Neural progenitor cell (in vitro differentiated cells): ENCODE results near the gene MOCS2. TPM values are rescaled to one million over a fixed set of nuclear protein-coding genes. Genes with fewer than 3 reads are reported as not detected.

Experiments
- DNase-seq: peaks from one replicate; pipeline ENCODE4 v3.0.0-alpha.2; 2016; ENCODE audit warnings: low spot score
- H2AFZ ChIP-seq: fragments of 200-600 bp; sonication (generic); replicated peaks from 2 replicates; pipeline ENCODE4 v1.6.1; 2016; ENCODE audit warnings: antibody characterized with exemption
- H3F3A ChIP-seq: fragments of 200-600 bp; sonication (generic); 2 replicates; pipeline ENCODE4 v1.6.1; 2016; ENCODE audit warnings: antibody characterized with exemption, low read depth
- H3K27ac ChIP-seq: fragments of 200-600 bp; sonication (generic); 2 replicates; pipeline ENCODE4 v1.5.1; 2016; ENCODE audit warnings: mild to moderate bottlenecking
- H3K27me3 ChIP-seq: fragments of 200-600 bp; sonication (generic); 2 replicates; pipeline ENCODE4 v1.6.1; 2016; ENCODE audit warnings: mild to moderate bottlenecking, moderate library complexity
- H3K36me3 ChIP-seq: fragments of 200-600 bp; sonication (generic); 2 replicates; pipeline ENCODE4 v1.5.1; 2016
- H3K4me1 ChIP-seq: fragments of 200-600 bp; sonication (generic); 2 replicates; pipeline ENCODE4 v1.6.1; 2016; ENCODE audit warnings: mixed run types
- H3K4me2 ChIP-seq: fragments of 200-600 bp; sonication (generic); 2 replicates; pipeline ENCODE4 v1.6.1; 2016
- H3K4me3 ChIP-seq: fragments of 200-600 bp; sonication (generic); 2 replicates; pipeline ENCODE4 v1.5.1; 2016
- H3K79me2 ChIP-seq: fragments of 200-600 bp; sonication (generic); 2 replicates; pipeline ENCODE4 v1.6.1; 2016; ENCODE audit warnings: low read depth
- H3K9ac ChIP-seq: fragments of 200-600 bp; sonication (generic); 2 replicates; pipeline ENCODE4 v1.6.1; 2016
- H3K9me3 ChIP-seq: fragments of 200-600 bp; sonication (generic); 2 replicates; pipeline ENCODE4 v1.5.1; 2016; ENCODE audit warnings: low read depth
- H4K20me1 ChIP-seq: fragments of 200-600 bp; sonication (generic); 2 replicates; pipeline ENCODE4 v1.6.1; 2016; ENCODE audit warnings: low read depth
- H3K27ac Mint-ChIP-seq: 3 replicates; pipeline ENCODE4 v1.8.0; 2021; ENCODE audit warnings: mixed read lengths
- H3K27me3 Mint-ChIP-seq: 2 replicates; pipeline ENCODE4 v1.8.0; 2022; ENCODE audit warnings: low read depth, mild to moderate bottlenecking, inconsistent platforms, moderate library complexity, mixed read lengths; ENCODE audit not compliant: insufficient read depth
- H3K36me3 Mint-ChIP-seq: 3 replicates; pipeline ENCODE4 v1.8.0; 2021; ENCODE audit warnings: mixed read lengths
- H3K4me1 Mint-ChIP-seq: 3 replicates; pipeline ENCODE4 v1.8.0; 2021; ENCODE audit warnings: mixed read lengths
- H3K4me3 Mint-ChIP-seq: 3 replicates; pipeline ENCODE4 v1.8.0; 2021; ENCODE audit warnings: mild to moderate bottlenecking, moderate library complexity, mixed read lengths
- H3K9me3 Mint-ChIP-seq: 3 replicates; pipeline ENCODE4 v1.8.0; 2020; ENCODE audit warnings: mixed read lengths
- CTCF ChIP-seq: fragments of 200-600 bp; sonication (generic); IDR thresholded peaks from 2 replicates; pipeline ENCODE4 v1.5.1; 2017; ENCODE audit warnings: antibody characterized with exemption, mild to moderate bottlenecking
- EZH2 ChIP-seq: fragments of 200-600 bp; sonication (generic); IDR thresholded peaks from 2 replicates; pipeline ENCODE4 v1.6.1; 2017; ENCODE audit warnings: antibody characterized with exemption, mild to moderate bottlenecking, moderate library complexity
- EZH2phosphoT487 ChIP-seq: fragments of 200-600 bp; sonication (generic); IDR thresholded peaks from 2 replicates; pipeline ENCODE4 v1.6.1; 2017; ENCODE audit warnings: antibody characterized with exemption
- total RNA-seq: library from RNA; depleted of rRNA; stranded (reverse); fragments of >200 nt; gene quantifications from 2 replicates; pipeline ENCODE4 v1.2.3, GENCODE V29; 2015; ENCODE audit warnings: low replicate concordance

MOCS2 gene
- total RNA-seq, 1 donor from 2014 or later: 34.7 TPM

GRCh38 chr5:53099546-53099945, 10.0 kb downstream of the MOCS2 start:
- Mint-ChIP-seq H3K27me3 (no peaks in the 10 kb centered on the region), H3K4me1 (peaks cover 2% of the 10 kb centered on the region)
- no peaks in the 10 kb centered on the region for H3K27me3 ChIP-seq

GRCh38 chr5:53095931-53096525, 13.5 kb downstream of the MOCS2 start:
- no peak overlapping the region for H3K4me3 Mint-ChIP-seq
- Histone ChIP-seq H3K9ac (no peak overlapping the region), H4K20me1 (no peaks in the 10 kb centered on the region), H2AFZ (no peak overlapping the region), H3K36me3 (no peaks in the 10 kb centered on the region), H3K79me2 (no peaks in the 10 kb centered on the region), H3K4me1 (no peaks in the 10 kb centered on the region), H3K27me3 (no peaks in the 10 kb centered on the region), H3K27ac (no peak overlapping the region), H3K4me3 (no peak overlapping the region), H3K9me3 (no peaks in the 10 kb centered on the region), H3F3A (no peaks in the 10 kb centered on the region), H3K4me2 (no peak overlapping the region)
- H3K9me3 Mint-ChIP-seq: no peaks in the 10 kb centered on the region
- peaks cover 2% of the 10 kb centered on the region for H3K4me1 Mint-ChIP-seq
- DNase-seq: peak; percentile 35
- TF ChIP-seq EZH2phosphoT487: no peak
- peak; percentile 86 for TF ChIP-seq CTCF
- no peak for TF ChIP-seq EZH2
- no peaks in the 10 kb centered on the region for H3K27me3 Mint-ChIP-seq
- peaks cover 13% of the 10 kb centered on the region for H3K36me3 Mint-ChIP-seq
- no peak overlapping the region for H3K27ac Mint-ChIP-seq

More at GRCh38 chr5:53099546-53099945, 10.0 kb downstream of the MOCS2 start:
- Mint-ChIP-seq H3K36me3 (peaks cover 13% of the 10 kb centered on the region), H3K4me3 (no peak overlapping the region), H3K27ac (no peak overlapping the region), H3K9me3 (no peaks in the 10 kb centered on the region)
- no peaks in the 10 kb centered on the region for H3K79me2 ChIP-seq
- DNase-seq: no peak
- no peak overlapping the region for H2AFZ ChIP-seq
- TF ChIP-seq EZH2phosphoT487: no peak
- TF ChIP-seq EZH2: no peak
- no peak for TF ChIP-seq CTCF
- H3K4me3 ChIP-seq: no peak overlapping the region
- no peaks in the 10 kb centered on the region for H3K4me1 ChIP-seq
- H3K4me2 ChIP-seq: no peak overlapping the region
- H3F3A ChIP-seq: no peaks in the 10 kb centered on the region
- no peaks in the 10 kb centered on the region for H3K36me3 ChIP-seq
- H4K20me1 ChIP-seq: no peaks in the 10 kb centered on the region
- H3K9me3 ChIP-seq: no peaks in the 10 kb centered on the region
- no peak overlapping the region for H3K27ac ChIP-seq
- H3K9ac ChIP-seq: no peak overlapping the region

DNA sequence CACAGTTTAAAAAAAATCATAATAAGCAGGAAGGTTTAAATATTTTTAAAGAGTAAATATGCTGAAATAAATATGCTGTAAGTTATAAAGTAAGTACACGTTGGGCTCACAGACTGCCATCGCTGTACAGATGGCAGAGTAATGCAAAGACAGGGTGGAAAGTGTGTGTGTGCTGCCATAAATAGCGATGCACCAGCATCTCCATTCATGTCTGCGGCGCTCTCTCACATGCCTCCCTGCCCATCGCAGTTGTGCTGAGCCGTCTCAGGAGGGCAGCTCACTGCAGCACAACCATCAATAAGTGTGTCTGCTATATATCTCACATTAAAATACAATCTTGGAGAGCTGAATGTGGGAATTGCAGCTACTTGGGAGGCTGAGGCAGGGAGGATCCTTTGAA, 14.3 kb downstream of the MOCS2 start:
- Histone ChIP-seq H3F3A (no peaks in the 10 kb centered on the region), H3K36me3 (no peaks in the 10 kb centered on the region), H3K4me3 (no peak overlapping the region), H3K79me2 (no peaks in the 10 kb centered on the region), H4K20me1 (no peaks in the 10 kb centered on the region), H3K27ac (no peak overlapping the region), H3K4me2 (no peak overlapping the region), H3K27me3 (no peaks in the 10 kb centered on the region), H3K4me1 (no peaks in the 10 kb centered on the region), H2AFZ (no peak overlapping the region), H3K9ac (no peak overlapping the region), H3K9me3 (no peaks in the 10 kb centered on the region)
- H3K36me3 Mint-ChIP-seq: peaks cover 13% of the 10 kb centered on the region
- H3K4me3 Mint-ChIP-seq: no peak overlapping the region
- H3K9me3 Mint-ChIP-seq: no peaks in the 10 kb centered on the region
- peaks cover 2% of the 10 kb centered on the region for H3K4me1 Mint-ChIP-seq
- H3K27ac Mint-ChIP-seq: no peak overlapping the region
- TF ChIP-seq EZH2 (no peak), CTCF (no peak), EZH2phosphoT487 (no peak)
- H3K27me3 Mint-ChIP-seq: no peaks in the 10 kb centered on the region
- no peak for DNase-seq
